Caco-2 (cell line): ENCODE data around the gene CASQ2. TPM values are rescaled to one million over a fixed set of nuclear protein-coding genes. Genes with fewer than 3 reads are reported as not detected.

Experiments used
- BruUV-seq: library from RNA; stranded (reverse); fragments of 400-500 nt; replicated peaks from 2 replicates; lab custom pipeline; 2021; lab: Mats Ljungman, UMichigan
- CTCF ChIA-PET: fragments of 300-600 bp; sonication (Branson Sonifier 250); formaldehyde crosslinking; loops from one replicate; lab custom pipeline; 2022; ENCODE audit warnings: antibody characterized with exemption; lab: Charles Lee
- POLR2A ChIA-PET: fragments of 300-600 bp; sonication (Branson Sonifier 250); formaldehyde crosslinking; loops from one replicate; lab custom pipeline; 2022; ENCODE audit warnings: antibody characterized with exemption; lab: Charles Lee
- DNase-seq, 2 experiments: peaks; one replicate each; pipeline versions ENCODE4 v3.0.0 to v3.0.0-alpha.2; 2020 to 2022
- H3K27me3 ChIP-seq: replicated peaks from 2 replicates; pipeline ENCODE4 v1.6.0; 2011; ENCODE audit warnings: low read length; ENCODE audit not compliant: control insufficient read depth, insufficient read depth
- H3K36me3 ChIP-seq: 2 replicates; pipeline ENCODE4 v1.5.1; 2011; ENCODE audit warnings: low read length; ENCODE audit not compliant: control insufficient read depth, insufficient read depth
- H3K4me1 ChIP-seq: fragments of 250-450 bp; sonication (Bioruptor Pico); 2 replicates; pipeline ENCODE4 v1.5.1; 2020; ENCODE audit warnings: mild to moderate bottlenecking
- H3K4me3 ChIP-seq: 2 replicates; pipeline ENCODE4 v1.5.1; 2011; ENCODE audit warnings: low read depth, mild to moderate bottlenecking, control low read depth, low read length
- H3K9me3 ChIP-seq: fragments of 250-450 bp; sonication (Bioruptor Pico); 2 replicates; pipeline ENCODE4 v1.5.1; 2020; ENCODE audit warnings: mild to moderate bottlenecking, moderate library complexity
- H3K27ac Mint-ChIP-seq: one replicate; pipeline ENCODE4 v1.8.0; 2022; ENCODE audit warnings: mixed read lengths; ENCODE audit not compliant: unreplicated experiment
- H3K27me3 Mint-ChIP-seq: one replicate; pipeline ENCODE4 v1.8.0; 2022; ENCODE audit warnings: mixed read lengths; ENCODE audit not compliant: insufficient read depth, unreplicated experiment
- H3K36me3 Mint-ChIP-seq: one replicate; pipeline ENCODE4 v1.8.0; 2022; ENCODE audit warnings: mild to moderate bottlenecking, mixed read lengths; ENCODE audit not compliant: insufficient read depth, unreplicated experiment
- H3K4me1 Mint-ChIP-seq: one replicate; pipeline ENCODE4 v1.8.0; 2022; ENCODE audit warnings: low read depth, mixed read lengths; ENCODE audit not compliant: unreplicated experiment
- H3K4me3 Mint-ChIP-seq: one replicate; pipeline ENCODE4 v1.8.0; 2022; ENCODE audit warnings: mild to moderate bottlenecking, moderate library complexity, mixed read lengths; ENCODE audit not compliant: unreplicated experiment
- H3K9me3 Mint-ChIP-seq: one replicate; pipeline ENCODE4 v1.8.0; 2022; ENCODE audit warnings: mixed read lengths; ENCODE audit not compliant: unreplicated experiment
- intact Hi-C: fragments of 100-400 bp; cut with micrococcal nuclease; formaldehyde crosslinking; loops from one replicate; pipeline ENCODE4 v1.10.0; 2022; ENCODE audit not compliant: unreplicated experiment
- total RNA-seq: library from RNA; stranded (reverse); gene quantifications from 2 replicates; pipeline ENCODE4 v1.2.3, GENCODE V29; 2022
- TF ChIP-seq, protein P1 (sequence below), 2 experiments: fragments of 200-600 bp in 1 of 2; IDR thresholded peaks; 1 replicate in 1 of 2; 2 replicates in 1 of 2; pipeline versions ENCODE4 v1.5.1 to v1.8.0; 2011 to 2022; ENCODE audit warnings: antibody characterized with exemption in 1 of 2, control low read depth in 1 of 2, inconsistent platforms in 1 of 2, low read depth in 1 of 2, low read length in 1 of 2, mild to moderate bottlenecking in 1 of 2, moderate library complexity in 1 of 2; ENCODE audit not compliant: insufficient read depth in 1 of 2, severe bottlenecking in 1 of 2, unreplicated experiment in 1 of 2

CASQ2 gene
- total RNA-seq, 1 experiment from 2014 or later: 0.18 TPM

DNA sequence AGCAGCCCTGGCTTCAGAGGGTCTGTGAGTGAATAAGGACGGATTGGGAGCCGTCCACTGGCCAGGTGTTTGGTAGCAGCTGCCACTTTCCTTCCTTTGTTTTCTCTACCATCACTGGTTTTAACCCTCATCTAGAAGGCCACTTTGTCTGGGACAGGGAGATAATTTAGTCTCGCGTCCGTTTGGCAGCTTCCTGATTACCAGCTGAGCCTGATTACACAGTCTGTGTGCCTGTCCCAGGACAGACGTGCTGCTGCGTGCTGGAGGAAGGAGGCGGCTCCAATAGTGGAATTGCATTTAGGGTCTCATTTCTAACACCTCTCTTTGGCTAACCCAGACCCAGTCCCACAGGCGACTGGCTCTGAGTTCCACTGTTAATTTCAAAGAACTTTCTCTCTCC lies 24.6 kb upstream of the CASQ2 start:
- BruUV-seq: no TSS peak
- H3K4me1 Mint-ChIP-seq: peaks cover 9% of the 10 kb centered on the region
- H3K36me3 ChIP-seq: no peaks in the 10 kb centered on the region
- H3K27me3 Mint-ChIP-seq: no peaks in the 10 kb centered on the region
- no peak overlapping the region for H3K4me3 Mint-ChIP-seq
- no peak overlapping the region for H3K27ac Mint-ChIP-seq
- ChIA-PET POLR2A (no interaction called here), CTCF (no interaction called here)
- no peaks in the 10 kb centered on the region for H3K9me3 Mint-ChIP-seq
- H3K4me1 ChIP-seq: peaks cover 11% of the 10 kb centered on the region; the same call in 1 of the 2 replicates
- TF ChIP-seq, protein P1, sequence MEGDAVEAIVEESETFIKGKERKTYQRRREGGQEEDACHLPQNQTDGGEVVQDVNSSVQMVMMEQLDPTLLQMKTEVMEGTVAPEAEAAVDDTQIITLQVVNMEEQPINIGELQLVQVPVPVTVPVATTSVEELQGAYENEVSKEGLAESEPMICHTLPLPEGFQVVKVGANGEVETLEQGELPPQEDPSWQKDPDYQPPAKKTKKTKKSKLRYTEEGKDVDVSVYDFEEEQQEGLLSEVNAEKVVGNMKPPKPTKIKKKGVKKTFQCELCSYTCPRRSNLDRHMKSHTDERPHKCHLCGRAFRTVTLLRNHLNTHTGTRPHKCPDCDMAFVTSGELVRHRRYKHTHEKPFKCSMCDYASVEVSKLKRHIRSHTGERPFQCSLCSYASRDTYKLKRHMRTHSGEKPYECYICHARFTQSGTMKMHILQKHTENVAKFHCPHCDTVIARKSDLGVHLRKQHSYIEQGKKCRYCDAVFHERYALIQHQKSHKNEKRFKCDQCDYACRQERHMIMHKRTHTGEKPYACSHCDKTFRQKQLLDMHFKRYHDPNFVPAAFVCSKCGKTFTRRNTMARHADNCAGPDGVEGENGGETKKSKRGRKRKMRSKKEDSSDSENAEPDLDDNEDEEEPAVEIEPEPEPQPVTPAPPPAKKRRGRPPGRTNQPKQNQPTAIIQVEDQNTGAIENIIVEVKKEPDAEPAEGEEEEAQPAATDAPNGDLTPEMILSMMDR (IDR thresholded peaks at IDR 0.05; ENCODE audit: insufficient read depth in 1 of 2, low read depth in 1 of 2, low read length in 1 of 2, severe bottlenecking in 1 of 2, unreplicated experiment in 1 of 2): no peak
- H3K36me3 Mint-ChIP-seq: no peaks in the 10 kb centered on the region
- H3K27me3 ChIP-seq: no peaks in the 10 kb centered on the region
- DNase-seq: no peak
- H3K9me3 ChIP-seq: no peaks in the 10 kb centered on the region
- intact Hi-C loops: no loop called here
- no peak overlapping the region for H3K4me3 ChIP-seq

DNA sequence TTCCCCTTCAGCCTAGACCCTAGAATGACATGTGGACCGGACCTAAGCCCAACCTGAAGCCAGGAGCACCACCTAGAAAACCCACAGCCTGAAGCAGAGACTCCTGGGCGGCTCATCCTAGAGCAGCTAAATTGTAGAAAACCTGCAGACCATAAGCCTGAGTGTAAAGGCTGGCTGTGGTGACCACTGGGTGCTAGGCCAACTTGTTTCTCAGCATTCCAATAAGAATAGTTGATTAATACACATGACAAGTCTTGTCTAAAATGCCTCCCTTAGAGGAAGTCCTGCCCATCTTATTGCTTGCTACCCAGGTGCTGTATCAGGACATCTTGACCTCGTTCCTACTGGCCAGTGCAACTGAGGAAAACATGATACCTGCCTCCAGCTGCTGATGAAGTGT lies 23.3 kb upstream of the CASQ2 start:
- ChIA-PET CTCF (no interaction called here), POLR2A (no interaction called here)
- intact Hi-C loops: no loop called here
- H3K4me1 Mint-ChIP-seq: peaks cover 9% of the 10 kb centered on the region
- Histone ChIP-seq H3K27me3 (no peaks in the 10 kb centered on the region), H3K9me3 (no peaks in the 10 kb centered on the region), H3K4me1 (peaks cover 11% of the 10 kb centered on the region; the same call in 1 of the 2 replicates), H3K36me3 (no peaks in the 10 kb centered on the region), H3K4me3 (no peak overlapping the region)
- TF ChIP-seq, protein P1 (IDR thresholded peaks at IDR 0.05; ENCODE audit: insufficient read depth in 1 of 2, low read depth in 1 of 2, low read length in 1 of 2, severe bottlenecking in 1 of 2, unreplicated experiment in 1 of 2): no peak
- DNase-seq: no peak
- H3K27ac Mint-ChIP-seq: no peak overlapping the region
- no peaks in the 10 kb centered on the region for H3K27me3 Mint-ChIP-seq
- no TSS peak for BruUV-seq
- H3K36me3 Mint-ChIP-seq: no peaks in the 10 kb centered on the region
- no peak overlapping the region for H3K4me3 Mint-ChIP-seq
- peaks cover 4% of the 10 kb centered on the region for H3K9me3 Mint-ChIP-seq

DNA sequence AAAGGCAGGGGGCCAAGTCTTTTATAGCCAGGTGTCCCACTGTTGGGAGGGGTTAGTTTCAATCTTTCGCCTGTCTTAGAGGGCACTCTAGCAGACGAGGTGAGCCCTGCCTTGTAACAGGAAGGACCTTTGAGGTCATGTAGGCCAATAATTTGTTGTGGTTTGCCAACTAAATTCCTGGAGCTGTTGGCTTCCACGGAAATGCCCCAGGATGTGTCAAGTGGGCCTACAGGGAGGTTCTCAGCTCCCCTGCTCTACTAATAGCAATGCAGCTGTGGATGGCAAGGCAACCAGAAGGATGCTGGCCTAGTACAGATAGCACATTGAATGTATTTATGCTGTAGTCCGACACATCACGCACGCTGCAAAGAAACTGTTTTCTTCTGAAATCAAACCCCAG lies 22.3 kb upstream of the CASQ2 start:
- Histone ChIP-seq H3K36me3 (no peaks in the 10 kb centered on the region), H3K4me1 (peaks cover 11% of the 10 kb centered on the region; the same call in 1 of the 2 replicates), H3K9me3 (no peaks in the 10 kb centered on the region), H3K27me3 (no peaks in the 10 kb centered on the region), H3K4me3 (no peak overlapping the region)
- intact Hi-C loops: no loop called here
- ChIA-PET CTCF (interaction anchor here (0.7 kb wide), 1 partner anchor 17 kb away, joined by 3 read pairs; no protein-coding TSS in a partner anchor), POLR2A (no interaction called here)
- H3K36me3 Mint-ChIP-seq: no peaks in the 10 kb centered on the region
- H3K27me3 Mint-ChIP-seq: no peaks in the 10 kb centered on the region
- TF ChIP-seq, protein P1 (IDR thresholded peaks at IDR 0.05; ENCODE audit: insufficient read depth in 1 of 2, low read depth in 1 of 2, low read length in 1 of 2, severe bottlenecking in 1 of 2, unreplicated experiment in 1 of 2): no peak
- H3K4me3 Mint-ChIP-seq: no peak overlapping the region
- peaks cover 9% of the 10 kb centered on the region for H3K4me1 Mint-ChIP-seq
- H3K9me3 Mint-ChIP-seq: peaks cover 9% of the 10 kb centered on the region
- no peak for DNase-seq
- no TSS peak for BruUV-seq
- H3K27ac Mint-ChIP-seq: no peak overlapping the region
